Measurements from ENCODE around the gene OR5AK2. TPM values are rescaled to one million over a fixed set of nuclear protein-coding genes. Genes with fewer than 3 reads are reported as not detected.
"Not testable (repeated sequence)": the region's sequence is repeated elsewhere in the genome, so short reads cannot be mapped to it uniquely, and the experiment has no call there.

The OR5AK2 gene
- total RNA-seq (under 1 TPM in 1 of 5 donors, not detected in 4; 0.55 TPM), polyA plus RNA-seq (not detected)
- long read RNA-seq, donor 1: 0 reads
- long read RNA-seq, donor 2: 0 reads
- long read RNA-seq, donor 3: 0 reads
- long read RNA-seq, donor 4: 0 reads
- long read RNA-seq, donor 5: 0 reads
- long read RNA-seq, donor 6: 0 reads
- long read RNA-seq, donor 7: 0 reads
- long read RNA-seq, donor 8: 0 reads
- long read RNA-seq, donor 9: 0 reads
- long read RNA-seq, donor 10: 0 reads

DNA sequence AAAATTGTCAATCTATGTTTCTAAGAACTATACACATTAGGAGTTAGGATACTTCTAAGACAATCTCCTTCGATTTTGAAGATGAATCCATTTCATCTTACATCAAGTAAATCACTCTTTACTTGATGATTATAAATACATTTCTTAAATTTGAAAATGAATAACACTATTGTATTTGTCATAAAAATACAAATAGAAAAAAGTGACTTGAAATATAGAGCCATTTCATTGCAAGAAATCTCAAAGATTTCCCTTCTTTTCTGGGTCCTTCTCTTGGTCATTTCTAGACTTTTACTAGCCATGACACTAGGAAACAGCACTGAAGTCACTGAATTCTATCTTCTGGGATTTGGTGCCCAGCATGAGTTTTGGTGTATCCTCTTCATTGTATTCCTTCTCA is at the start of gene OR5AK2:
TSS of gene OR5AK2 (plus strand) at position 301 of the 400 bp plus-strand sequence. CDS start at position 301, 0 bp downstream.
- intact Hi-C loops (cut with DNase I; ENCODE audit: low total_unique reads): no loop called here
- Histone ChIP-seq H3K4me3 (no peak within 1 kb of the TSS), H3K9me3 (peaks cover 0 to 4% (median 1%) of the 10 kb centered on the region in 4 donors), H3K4me1 (no peaks in the 10 kb centered on the region), H3K36me3 (no peaks in the 10 kb centered on the region), H3K27me3 (no peaks in the 10 kb centered on the region), H3K27ac (no peak within 1 kb of the TSS)
- TF ChIP-seq POLR2AphosphoS5 (IDR thresholded peaks at IDR 0.05) (no peak), EP300 (IDR thresholded peaks at IDR 0.05) (no peak), POLR2A (IDR thresholded peaks at IDR 0.05) (no peak), CTCF (IDR thresholded peaks at IDR 0.05) (no peak)
- no peak for DNase-seq
- 74 to 95% (median 75%) methylated on average over 1 of the region's 1 CpG for WGBS, 5 donors

DNA sequence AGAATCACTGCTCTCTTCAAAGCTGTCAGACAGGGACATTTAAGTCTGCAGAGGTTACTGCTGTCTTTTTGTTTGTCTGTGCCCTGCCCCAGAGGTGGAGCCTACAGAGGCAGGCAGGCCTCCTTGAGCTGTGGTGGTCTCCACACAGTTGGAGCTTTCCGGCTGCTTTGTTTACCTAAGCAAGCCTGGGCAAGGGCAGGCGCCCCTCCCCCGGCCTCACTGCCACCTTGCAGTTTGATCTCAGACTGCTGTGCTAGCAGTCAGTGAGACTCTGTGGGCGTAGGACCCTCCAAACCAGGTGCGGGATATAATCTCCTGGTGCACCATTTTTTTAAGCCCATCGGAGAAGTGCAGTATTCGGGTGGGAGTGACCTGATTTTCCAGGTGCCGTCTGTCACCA is 43.2 kb upstream of the OR5AK2 start:
- WGBS, 5 donors: 81 to 89% (median 86%) methylated on average over 8 of the region's 8 CpGs
- DNase-seq; H3K36me3 ChIP-seq; intact Hi-C loops (cut with DNase I; ENCODE audit: low total_unique reads); H3K4me1 ChIP-seq; H3K4me3 ChIP-seq; H3K27ac ChIP-seq; H3K27me3 ChIP-seq: not testable (repeated sequence)
- H3K9me3 ChIP-seq: peaks cover 0 to 14% (median 6%) of the 10 kb centered on the region in 4 donors

DNA sequence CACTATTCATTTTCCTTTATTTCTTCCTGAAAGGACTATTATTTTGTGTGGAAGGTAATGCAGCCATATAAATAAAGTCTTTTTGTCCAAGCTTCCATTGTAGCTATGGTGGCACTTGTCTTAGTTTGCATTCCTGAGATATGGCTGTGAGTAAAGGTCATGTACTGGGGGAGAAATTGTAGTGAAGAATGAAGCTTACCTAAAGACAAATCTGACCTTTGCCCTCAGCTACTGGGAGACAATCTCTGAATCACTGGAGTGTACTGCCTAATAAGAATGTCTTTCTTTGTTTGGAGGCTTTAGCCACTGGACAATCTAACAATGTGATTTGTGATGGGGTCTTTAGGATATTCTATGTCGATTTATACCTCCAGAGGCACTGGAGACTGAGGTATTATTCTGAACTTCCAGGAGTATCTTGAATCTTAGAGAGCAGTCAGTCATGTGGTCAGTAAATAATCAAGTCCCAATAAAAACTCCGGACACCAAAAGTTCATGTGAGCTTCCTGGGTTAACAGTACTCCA is 39.7 kb upstream of the OR5AK2 start:
- no peaks in the 10 kb centered on the region for H3K4me1 ChIP-seq
- H3K27ac ChIP-seq: no peak overlapping the region
- peak in 1 of 2 donors; percentile 8 for DNase-seq
- H3K27me3 ChIP-seq: no peaks in the 10 kb centered on the region
- H3K4me3 ChIP-seq: no peak overlapping the region
- WGBS, 5 donors: 56 to 68% (median 63%) methylated on average over 2 of the region's 2 CpGs
- intact Hi-C loops (cut with DNase I; ENCODE audit: low total_unique reads): no loop called here
- peaks cover 0 to 40% (median 6%) of the 10 kb centered on the region in 4 donors for H3K9me3 ChIP-seq
- H3K36me3 ChIP-seq: no peaks in the 10 kb centered on the region
- TF ChIP-seq POLR2A (IDR thresholded peaks at IDR 0.05): no peak
- TF ChIP-seq CTCF (IDR thresholded peaks at IDR 0.05): no peak
- TF ChIP-seq EP300 (IDR thresholded peaks at IDR 0.05): no peak
- no peak for TF ChIP-seq POLR2AphosphoS5 (IDR thresholded peaks at IDR 0.05)

- no peak overlapping the region for H3K4me3 ChIP-seq
- no peaks in the 10 kb centered on the region for H3K36me3 ChIP-seq
- peaks cover 0 to 47% (median 5%) of the 10 kb centered on the region in 4 donors for H3K9me3 ChIP-seq
- WGBS, 5 donors: 67 to 84% (median 75%) methylated on average over 2 of the region's 2 CpGs
- intact Hi-C loops (cut with DNase I; ENCODE audit: low total_unique reads): no loop called here
- no peak for TF ChIP-seq EP300 (IDR thresholded peaks at IDR 0.05)
- no peak for TF ChIP-seq POLR2A (IDR thresholded peaks at IDR 0.05)
- TF ChIP-seq CTCF (IDR thresholded peaks at IDR 0.05): no peak
- TF ChIP-seq POLR2AphosphoS5 (IDR thresholded peaks at IDR 0.05): no peak
- H3K27ac ChIP-seq: no peak overlapping the region
- DNase-seq: no peak
- H3K4me1 ChIP-seq: no peaks in the 10 kb centered on the region
- H3K27me3 ChIP-seq: no peaks in the 10 kb centered on the region
These were observed 38.2 kb upstream of the OR5AK2 start for GRCh38 chr11:56950510-56950909.

- H3K4me3 ChIP-seq; intact Hi-C loops (cut with DNase I; ENCODE audit: low total_unique reads); H3K36me3 ChIP-seq; H3K27me3 ChIP-seq; DNase-seq; H3K27ac ChIP-seq; H3K4me1 ChIP-seq: not testable (repeated sequence)
- WGBS, 5 donors: 90 to 100% (median 99%) methylated on average over 1 of the region's 1 CpG
- peaks cover 0 to 38% (median 2%) of the 10 kb centered on the region in 4 donors for H3K9me3 ChIP-seq
These were observed 34.8 kb upstream of the OR5AK2 start for GRCh38 chr11:56953907-56954306.

All from stomach (tissue), 19 donors.